ENCODE data around the gene KCNK10.
A peak's percentile ranks its signal among the peaks of the same experiment; 100 is the strongest.

The KCNK10 gene

DNA sequence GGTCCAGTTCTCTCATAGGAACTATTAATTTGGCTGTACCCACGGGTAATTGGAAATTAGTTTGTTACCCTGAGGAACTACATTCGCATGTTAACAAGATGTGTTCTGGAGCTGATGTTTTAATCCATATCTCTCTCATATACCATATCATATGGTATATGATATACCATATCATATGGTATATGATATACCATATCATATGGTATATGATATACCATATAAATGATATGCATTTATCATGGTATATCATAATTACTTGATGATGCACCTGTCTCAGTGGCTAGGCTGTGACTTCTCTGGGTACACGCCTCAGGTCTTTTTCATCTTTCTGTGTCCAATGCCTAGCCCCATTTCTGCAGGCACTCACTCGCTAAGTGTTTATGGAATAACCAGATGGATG, 13.0 kb downstream of the KCNK10 start:
- Histone ChIP-seq H3K36me3 (ENCODE audit: control insufficient read depth in 2 of 2, insufficient read depth in 1 of 2, low read length in 2 of 2) (no peaks in the 10 kb centered on the region), H3K4me1 (ENCODE audit: control insufficient read depth, insufficient read depth, low read length) (peaks cover 7% of the 10 kb centered on the region), H3K4me3 (ENCODE audit: low read depth, low read length) (no peak overlapping the region), H3K27ac (ENCODE audit: extremely low read depth, low read depth, low read length) (no peak overlapping the region), H3K9me3 (ENCODE audit: control insufficient read depth, insufficient read depth, low read depth, low read length) (no peaks in the 10 kb centered on the region)
- ChIA-PET CTCF (no interaction called here), POLR2A (no interaction called here)
- TF ChIP-seq ZNF596 (tag by site-specific recombination; IDR thresholded peaks at IDR 0.05) (no peak), ZNF211 (tag by site-specific recombination; IDR thresholded peaks at IDR 0.05; ENCODE audit: low read depth) (peak; percentile 99)

DNA sequence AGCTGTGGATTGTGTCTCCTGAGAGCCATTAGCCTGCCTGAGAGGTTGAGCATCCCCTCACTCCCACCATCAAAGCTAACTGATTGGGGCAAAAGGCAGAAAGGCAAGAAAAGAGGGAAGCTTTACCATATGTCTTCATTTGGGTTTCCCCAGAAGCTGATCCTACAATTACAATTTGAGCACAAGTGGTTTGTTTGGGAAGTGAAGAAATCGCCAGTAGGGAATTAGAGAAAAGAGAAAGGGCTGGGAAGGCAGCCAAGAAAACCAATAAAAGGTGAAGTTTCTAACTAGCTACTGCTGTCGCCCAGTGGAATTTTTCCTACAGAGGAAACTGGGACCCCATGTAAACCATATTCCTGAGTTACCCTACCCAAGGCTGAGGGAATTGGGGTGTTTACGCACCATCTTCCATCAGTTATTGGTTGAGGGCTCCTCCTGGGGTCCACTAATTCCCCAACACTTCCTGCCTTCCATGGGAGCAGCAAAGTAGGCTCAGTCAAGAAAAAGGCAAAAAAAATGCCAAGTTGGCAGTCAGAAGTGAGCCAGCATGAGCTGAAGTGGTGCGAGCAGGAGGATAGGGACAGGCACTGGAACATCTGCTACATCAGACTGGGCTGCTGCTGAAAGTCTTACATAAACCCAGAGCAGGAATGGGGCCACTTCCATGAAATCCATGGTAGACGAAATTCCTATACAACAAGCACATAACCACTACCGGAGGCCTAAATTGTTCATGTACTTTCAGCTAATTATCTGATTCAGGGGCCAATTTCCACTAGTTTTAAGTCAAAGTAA, 17.3 kb downstream of the KCNK10 start:
- Histone ChIP-seq H3K9me3 (ENCODE audit: control insufficient read depth, insufficient read depth, low read depth, low read length) (no peaks in the 10 kb centered on the region), H3K4me1 (ENCODE audit: control insufficient read depth, insufficient read depth, low read length) (peaks cover 7% of the 10 kb centered on the region), H3K27ac (ENCODE audit: extremely low read depth, low read depth, low read length) (no peak overlapping the region), H3K36me3 (ENCODE audit: control insufficient read depth in 2 of 2, insufficient read depth in 1 of 2, low read length in 2 of 2) (no peaks in the 10 kb centered on the region), H3K4me3 (ENCODE audit: low read depth, low read length) (no peak overlapping the region)
- ChIA-PET POLR2A (interaction anchor here (0.6 kb wide), 1 partner anchor 47 kb away, joined by 3 read pairs; no protein-coding TSS in a partner anchor), CTCF (no interaction called here)
- peak; percentile 72 for TF ChIP-seq OSR2 (tag by site-specific recombination; IDR thresholded peaks at IDR 0.05)
- no peak for TF ChIP-seq TRIM28 (IDR thresholded peaks at IDR 0.05; ENCODE audit: borderline replicate concordance, low read length)
- TF ChIP-seq ZSCAN23 (tag by site-specific recombination; IDR thresholded peaks at IDR 0.05), result no peak
- TF ChIP-seq, protein P1, sequence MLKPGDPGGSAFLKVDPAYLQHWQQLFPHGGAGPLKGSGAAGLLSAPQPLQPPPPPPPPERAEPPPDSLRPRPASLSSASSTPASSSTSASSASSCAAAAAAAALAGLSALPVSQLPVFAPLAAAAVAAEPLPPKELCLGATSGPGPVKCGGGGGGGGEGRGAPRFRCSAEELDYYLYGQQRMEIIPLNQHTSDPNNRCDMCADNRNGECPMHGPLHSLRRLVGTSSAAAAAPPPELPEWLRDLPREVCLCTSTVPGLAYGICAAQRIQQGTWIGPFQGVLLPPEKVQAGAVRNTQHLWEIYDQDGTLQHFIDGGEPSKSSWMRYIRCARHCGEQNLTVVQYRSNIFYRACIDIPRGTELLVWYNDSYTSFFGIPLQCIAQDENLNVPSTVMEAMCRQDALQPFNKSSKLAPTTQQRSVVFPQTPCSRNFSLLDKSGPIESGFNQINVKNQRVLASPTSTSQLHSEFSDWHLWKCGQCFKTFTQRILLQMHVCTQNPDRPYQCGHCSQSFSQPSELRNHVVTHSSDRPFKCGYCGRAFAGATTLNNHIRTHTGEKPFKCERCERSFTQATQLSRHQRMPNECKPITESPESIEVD (tag by site-specific recombination; IDR thresholded peaks at IDR 0.05), result peak; percentile 28; the same call in 1 of the 2 replicates

DNA sequence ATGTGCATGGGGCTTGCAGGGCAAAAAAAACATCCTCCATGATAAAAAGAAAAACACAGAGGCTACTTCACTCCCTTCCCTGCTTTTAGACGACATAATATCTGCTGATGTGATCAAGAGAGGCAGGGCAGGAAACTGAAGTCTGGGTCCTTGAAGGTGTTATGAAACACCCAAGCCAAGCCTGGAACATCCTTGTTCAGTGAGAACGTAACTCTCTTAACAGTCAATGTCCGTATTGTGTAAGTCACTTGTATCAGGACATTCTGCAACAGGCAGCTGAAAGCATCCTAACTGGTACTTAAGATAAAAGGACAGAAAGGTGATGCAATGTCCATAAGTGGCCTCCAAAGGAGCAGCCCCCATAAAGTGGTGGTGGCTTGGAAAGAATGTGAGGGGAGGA, 20.0 kb downstream of the KCNK10 start:
- Histone ChIP-seq H3K36me3 (ENCODE audit: control insufficient read depth in 2 of 2, insufficient read depth in 1 of 2, low read length in 2 of 2) (no peaks in the 10 kb centered on the region), H3K4me1 (ENCODE audit: control insufficient read depth, insufficient read depth, low read length) (peaks cover 7% of the 10 kb centered on the region), H3K27ac (ENCODE audit: extremely low read depth, low read depth, low read length) (no peak overlapping the region), H3K9me3 (ENCODE audit: control insufficient read depth, insufficient read depth, low read depth, low read length) (no peaks in the 10 kb centered on the region), H3K4me3 (ENCODE audit: low read depth, low read length) (no peak overlapping the region)
- ChIA-PET CTCF (no interaction called here), POLR2A (no interaction called here)
- TF ChIP-seq ZNF830 (tag by site-specific recombination; IDR thresholded peaks at IDR 0.05; ENCODE audit: low read depth) (no peak), ZNF146 (tag by site-specific recombination; IDR thresholded peaks at IDR 0.05) (no peak), SALL2 (tag by site-specific recombination; IDR thresholded peaks at IDR 0.05; ENCODE audit: borderline replicate concordance) (no peak), REPIN1 (tag by site-specific recombination; IDR thresholded peaks at IDR 0.05; ENCODE audit: low read depth) (no peak)
- TF ChIP-seq, protein P2, sequence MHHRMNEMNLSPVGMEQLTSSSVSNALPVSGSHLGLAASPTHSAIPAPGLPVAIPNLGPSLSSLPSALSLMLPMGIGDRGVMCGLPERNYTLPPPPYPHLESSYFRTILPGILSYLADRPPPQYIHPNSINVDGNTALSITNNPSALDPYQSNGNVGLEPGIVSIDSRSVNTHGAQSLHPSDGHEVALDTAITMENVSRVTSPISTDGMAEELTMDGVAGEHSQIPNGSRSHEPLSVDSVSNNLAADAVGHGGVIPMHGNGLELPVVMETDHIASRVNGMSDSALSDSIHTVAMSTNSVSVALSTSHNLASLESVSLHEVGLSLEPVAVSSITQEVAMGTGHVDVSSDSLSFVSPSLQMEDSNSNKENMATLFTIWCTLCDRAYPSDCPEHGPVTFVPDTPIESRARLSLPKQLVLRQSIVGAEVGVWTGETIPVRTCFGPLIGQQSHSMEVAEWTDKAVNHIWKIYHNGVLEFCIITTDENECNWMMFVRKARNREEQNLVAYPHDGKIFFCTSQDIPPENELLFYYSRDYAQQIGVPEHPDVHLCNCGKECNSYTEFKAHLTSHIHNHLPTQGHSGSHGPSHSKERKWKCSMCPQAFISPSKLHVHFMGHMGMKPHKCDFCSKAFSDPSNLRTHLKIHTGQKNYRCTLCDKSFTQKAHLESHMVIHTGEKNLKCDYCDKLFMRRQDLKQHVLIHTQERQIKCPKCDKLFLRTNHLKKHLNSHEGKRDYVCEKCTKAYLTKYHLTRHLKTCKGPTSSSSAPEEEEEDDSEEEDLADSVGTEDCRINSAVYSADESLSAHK (tag by site-specific recombination; IDR thresholded peaks at IDR 0.05), result no peak
- TF ChIP-seq, protein P3, sequence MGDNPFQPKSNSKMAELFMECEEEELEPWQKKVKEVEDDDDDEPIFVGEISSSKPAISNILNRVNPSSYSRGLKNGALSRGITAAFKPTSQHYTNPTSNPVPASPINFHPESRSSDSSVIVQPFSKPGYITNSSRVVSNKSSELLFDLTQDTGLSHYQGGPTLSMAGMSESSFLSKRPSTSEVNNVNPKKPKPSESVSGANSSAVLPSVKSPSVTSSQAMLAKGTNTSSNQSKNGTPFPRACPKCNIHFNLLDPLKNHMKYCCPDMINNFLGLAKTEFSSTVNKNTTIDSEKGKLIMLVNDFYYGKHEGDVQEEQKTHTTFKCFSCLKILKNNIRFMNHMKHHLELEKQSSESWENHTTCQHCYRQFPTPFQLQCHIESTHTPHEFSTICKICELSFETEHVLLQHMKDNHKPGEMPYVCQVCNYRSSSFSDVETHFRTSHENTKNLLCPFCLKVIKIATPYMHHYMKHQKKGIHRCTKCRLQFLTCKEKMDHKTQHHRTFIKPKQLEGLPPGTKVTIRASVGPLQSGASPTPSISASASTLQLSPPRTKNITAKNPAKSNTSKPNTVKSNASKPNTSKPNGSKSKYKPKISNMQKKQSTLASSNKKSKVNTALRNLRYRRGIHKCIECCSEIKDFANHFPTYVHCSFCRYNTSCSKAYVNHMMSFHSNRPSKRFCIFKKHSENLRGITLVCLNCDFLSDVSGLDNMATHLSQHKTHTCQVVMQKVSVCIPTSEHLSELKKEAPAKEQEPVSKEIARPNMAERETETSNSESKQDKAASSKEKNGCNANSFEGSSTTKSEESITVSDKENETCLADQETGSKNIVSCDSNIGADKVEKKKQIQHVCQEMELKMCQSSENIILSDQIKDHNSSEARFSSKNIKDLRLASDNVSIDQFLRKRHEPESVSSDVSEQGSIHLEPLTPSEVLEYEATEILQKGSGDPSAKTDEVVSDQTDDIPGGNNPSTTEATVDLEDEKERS (tag by site-specific recombination; IDR thresholded peaks at IDR 0.05), result no peak

Data from HEK293 (cell line).